ENCODE measurements around the gene ARMH3. TPM values are rescaled to one million over a fixed set of nuclear protein-coding genes. Genes with fewer than 3 reads are reported as not detected.
A peak's percentile ranks its signal among the peaks of the same experiment; 100 is the strongest.

ARMH3 gene
- total RNA-seq, 1 experiment from 2014 or later, result 17.1 TPM

GRCh38 chr10:101843032-101844021 lies 212.6 kb downstream of the ARMH3 start, which contains the start of gene KCNIP2 (continued):
- TF ChIP-seq, protein P1, sequence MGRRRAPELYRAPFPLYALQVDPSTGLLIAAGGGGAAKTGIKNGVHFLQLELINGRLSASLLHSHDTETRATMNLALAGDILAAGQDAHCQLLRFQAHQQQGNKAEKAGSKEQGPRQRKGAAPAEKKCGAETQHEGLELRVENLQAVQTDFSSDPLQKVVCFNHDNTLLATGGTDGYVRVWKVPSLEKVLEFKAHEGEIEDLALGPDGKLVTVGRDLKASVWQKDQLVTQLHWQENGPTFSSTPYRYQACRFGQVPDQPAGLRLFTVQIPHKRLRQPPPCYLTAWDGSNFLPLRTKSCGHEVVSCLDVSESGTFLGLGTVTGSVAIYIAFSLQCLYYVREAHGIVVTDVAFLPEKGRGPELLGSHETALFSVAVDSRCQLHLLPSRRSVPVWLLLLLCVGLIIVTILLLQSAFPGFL (CRISPR knock-in tag; IDR thresholded peaks at IDR 0.05; ENCODE audit: borderline replicate concordance), result no peak
- no peak for TF ChIP-seq ZBTB21 (CRISPR knock-in tag; IDR thresholded peaks at IDR 0.05; ENCODE audit: borderline replicate concordance)
- TF ChIP-seq PRDM15 (CRISPR knock-in tag; IDR thresholded peaks at IDR 0.05), result no peak
- TF ChIP-seq SP1 (CRISPR knock-in tag; conservative IDR thresholded peaks at IDR 0.05), result peak; percentile 34; the same call in 1 of the 2 replicates

GRCh38 chr10:101841826-101842225 lies 214.1 kb downstream of the ARMH3 start:
- Mint-ChIP-seq H3K4me1 (peaks cover 37% of the 10 kb centered on the region), H3K9me3 (no peaks in the 10 kb centered on the region), H3K36me3 (no peaks in the 10 kb centered on the region), H3K4me3 (peak overlapping the region; percentile 91; the same call in 1 of the 2 replicates), H3K27ac (no peak overlapping the region), H3K27me3 (ENCODE audit: low read depth) (peaks cover 25% of the 10 kb centered on the region)
- ChIA-PET CTCF (interaction anchor here (0.7 to 5.5 kb wide), 51 partner anchors 8 to 879 kb away, joined by 3 to 304 read pairs (median 8); partner anchors contain the start of genes ARMH3, HPS6, NOLC1 and NPM3), POLR2A (interaction anchor here (0.5 to 2.7 kb wide), 3 partner anchors 24 to 166 kb away, joined by 3 to 34 read pairs (median 4); partner anchors contain the start of gene OGA)
- ATAC-seq, result no peak
- DNase-seq (ENCODE audit: low spot score), result no peak
- no peak for TF ChIP-seq NR3C1 (CRISPR knock-in tag; conservative IDR thresholded peaks at IDR 0.05; ENCODE audit: low read depth)
- no peak for TF ChIP-seq ZNF121 (CRISPR knock-in tag; IDR thresholded peaks at IDR 0.05)
- TF ChIP-seq, protein P2, sequence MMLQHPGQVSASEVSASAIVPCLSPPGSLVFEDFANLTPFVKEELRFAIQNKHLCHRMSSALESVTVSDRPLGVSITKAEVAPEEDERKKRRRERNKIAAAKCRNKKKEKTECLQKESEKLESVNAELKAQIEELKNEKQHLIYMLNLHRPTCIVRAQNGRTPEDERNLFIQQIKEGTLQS (CRISPR knock-in tag; conservative IDR thresholded peaks at IDR 0.05), result no peak
- no peak for TF ChIP-seq ZNF671 (CRISPR knock-in tag; IDR thresholded peaks at IDR 0.05)
- no peak for TF ChIP-seq ZNF263 (CRISPR knock-in tag; IDR thresholded peaks at IDR 0.05; ENCODE audit: low read depth)
- TF ChIP-seq, protein P3, sequence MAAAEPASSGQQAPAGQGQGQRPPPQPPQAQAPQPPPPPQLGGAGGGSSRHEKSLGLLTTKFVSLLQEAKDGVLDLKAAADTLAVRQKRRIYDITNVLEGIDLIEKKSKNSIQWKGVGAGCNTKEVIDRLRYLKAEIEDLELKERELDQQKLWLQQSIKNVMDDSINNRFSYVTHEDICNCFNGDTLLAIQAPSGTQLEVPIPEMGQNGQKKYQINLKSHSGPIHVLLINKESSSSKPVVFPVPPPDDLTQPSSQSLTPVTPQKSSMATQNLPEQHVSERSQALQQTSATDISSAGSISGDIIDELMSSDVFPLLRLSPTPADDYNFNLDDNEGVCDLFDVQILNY (CRISPR knock-in tag; IDR thresholded peaks at IDR 0.05), result no peak
- no peak for TF ChIP-seq SP1 (CRISPR knock-in tag; conservative IDR thresholded peaks at IDR 0.05)
- no peak for TF ChIP-seq CREB1 (CRISPR knock-in tag; IDR thresholded peaks at IDR 0.05)
- TF ChIP-seq, protein P4, sequence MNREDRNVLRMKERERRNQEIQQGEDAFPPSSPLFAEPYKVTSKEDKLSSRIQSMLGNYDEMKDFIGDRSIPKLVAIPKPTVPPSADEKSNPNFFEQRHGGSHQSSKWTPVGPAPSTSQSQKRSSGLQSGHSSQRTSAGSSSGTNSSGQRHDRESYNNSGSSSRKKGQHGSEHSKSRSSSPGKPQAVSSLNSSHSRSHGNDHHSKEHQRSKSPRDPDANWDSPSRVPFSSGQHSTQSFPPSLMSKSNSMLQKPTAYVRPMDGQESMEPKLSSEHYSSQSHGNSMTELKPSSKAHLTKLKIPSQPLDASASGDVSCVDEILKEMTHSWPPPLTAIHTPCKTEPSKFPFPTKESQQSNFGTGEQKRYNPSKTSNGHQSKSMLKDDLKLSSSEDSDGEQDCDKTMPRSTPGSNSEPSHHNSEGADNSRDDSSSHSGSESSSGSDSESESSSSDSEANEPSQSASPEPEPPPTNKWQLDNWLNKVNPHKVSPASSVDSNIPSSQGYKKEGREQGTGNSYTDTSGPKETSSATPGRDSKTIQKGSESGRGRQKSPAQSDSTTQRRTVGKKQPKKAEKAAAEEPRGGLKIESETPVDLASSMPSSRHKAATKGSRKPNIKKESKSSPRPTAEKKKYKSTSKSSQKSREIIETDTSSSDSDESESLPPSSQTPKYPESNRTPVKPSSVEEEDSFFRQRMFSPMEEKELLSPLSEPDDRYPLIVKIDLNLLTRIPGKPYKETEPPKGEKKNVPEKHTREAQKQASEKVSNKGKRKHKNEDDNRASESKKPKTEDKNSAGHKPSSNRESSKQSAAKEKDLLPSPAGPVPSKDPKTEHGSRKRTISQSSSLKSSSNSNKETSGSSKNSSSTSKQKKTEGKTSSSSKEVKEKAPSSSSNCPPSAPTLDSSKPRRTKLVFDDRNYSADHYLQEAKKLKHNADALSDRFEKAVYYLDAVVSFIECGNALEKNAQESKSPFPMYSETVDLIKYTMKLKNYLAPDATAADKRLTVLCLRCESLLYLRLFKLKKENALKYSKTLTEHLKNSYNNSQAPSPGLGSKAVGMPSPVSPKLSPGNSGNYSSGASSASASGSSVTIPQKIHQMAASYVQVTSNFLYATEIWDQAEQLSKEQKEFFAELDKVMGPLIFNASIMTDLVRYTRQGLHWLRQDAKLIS (CRISPR knock-in tag; IDR thresholded peaks at IDR 0.05; ENCODE audit: borderline replicate concordance), result no peak
- TF ChIP-seq, protein P5, sequence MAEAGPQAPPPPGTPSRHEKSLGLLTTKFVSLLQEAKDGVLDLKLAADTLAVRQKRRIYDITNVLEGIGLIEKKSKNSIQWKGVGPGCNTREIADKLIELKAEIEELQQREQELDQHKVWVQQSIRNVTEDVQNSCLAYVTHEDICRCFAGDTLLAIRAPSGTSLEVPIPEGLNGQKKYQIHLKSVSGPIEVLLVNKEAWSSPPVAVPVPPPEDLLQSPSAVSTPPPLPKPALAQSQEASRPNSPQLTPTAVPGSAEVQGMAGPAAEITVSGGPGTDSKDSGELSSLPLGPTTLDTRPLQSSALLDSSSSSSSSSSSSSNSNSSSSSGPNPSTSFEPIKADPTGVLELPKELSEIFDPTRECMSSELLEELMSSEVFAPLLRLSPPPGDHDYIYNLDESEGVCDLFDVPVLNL (CRISPR knock-in tag; IDR thresholded peaks at IDR 0.05; ENCODE audit: borderline replicate concordance, low read depth), result no peak
- TF ChIP-seq, protein P6, sequence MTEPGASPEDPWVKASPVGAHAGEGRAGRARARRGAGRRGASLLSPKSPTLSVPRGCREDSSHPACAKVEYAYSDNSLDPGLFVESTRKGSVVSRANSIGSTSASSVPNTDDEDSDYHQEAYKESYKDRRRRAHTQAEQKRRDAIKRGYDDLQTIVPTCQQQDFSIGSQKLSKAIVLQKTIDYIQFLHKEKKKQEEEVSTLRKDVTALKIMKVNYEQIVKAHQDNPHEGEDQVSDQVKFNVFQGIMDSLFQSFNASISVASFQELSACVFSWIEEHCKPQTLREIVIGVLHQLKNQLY (CRISPR knock-in tag; IDR thresholded peaks at IDR 0.05), result no peak
- no peak for TF ChIP-seq E2F1 (CRISPR knock-in tag; IDR thresholded peaks at IDR 0.05)
- no peak for TF ChIP-seq RELA (CRISPR knock-in tag; IDR thresholded peaks at IDR 0.05; ENCODE audit: borderline replicate concordance)
- no peak for TF ChIP-seq ESRRA (CRISPR knock-in tag; IDR thresholded peaks at IDR 0.05; ENCODE audit: borderline replicate concordance)
- TF ChIP-seq SOX15 (CRISPR knock-in tag; IDR thresholded peaks at IDR 0.05), result no peak
- no peak for TF ChIP-seq ZNF423 (CRISPR knock-in tag; IDR thresholded peaks at IDR 0.05)
